CD4-positive, alpha-beta T cell treated with Interleukin-1 beta for 1 hour (primary cell): Measurements from ENCODE around the gene UQCRC1.

Source experiments
- DNase-seq, 2 donors: peaks; one replicate each; pipeline ENCODE4 v3.0.0-alpha.2; 2020 to 2022

Gene UQCRC1

DNA sequence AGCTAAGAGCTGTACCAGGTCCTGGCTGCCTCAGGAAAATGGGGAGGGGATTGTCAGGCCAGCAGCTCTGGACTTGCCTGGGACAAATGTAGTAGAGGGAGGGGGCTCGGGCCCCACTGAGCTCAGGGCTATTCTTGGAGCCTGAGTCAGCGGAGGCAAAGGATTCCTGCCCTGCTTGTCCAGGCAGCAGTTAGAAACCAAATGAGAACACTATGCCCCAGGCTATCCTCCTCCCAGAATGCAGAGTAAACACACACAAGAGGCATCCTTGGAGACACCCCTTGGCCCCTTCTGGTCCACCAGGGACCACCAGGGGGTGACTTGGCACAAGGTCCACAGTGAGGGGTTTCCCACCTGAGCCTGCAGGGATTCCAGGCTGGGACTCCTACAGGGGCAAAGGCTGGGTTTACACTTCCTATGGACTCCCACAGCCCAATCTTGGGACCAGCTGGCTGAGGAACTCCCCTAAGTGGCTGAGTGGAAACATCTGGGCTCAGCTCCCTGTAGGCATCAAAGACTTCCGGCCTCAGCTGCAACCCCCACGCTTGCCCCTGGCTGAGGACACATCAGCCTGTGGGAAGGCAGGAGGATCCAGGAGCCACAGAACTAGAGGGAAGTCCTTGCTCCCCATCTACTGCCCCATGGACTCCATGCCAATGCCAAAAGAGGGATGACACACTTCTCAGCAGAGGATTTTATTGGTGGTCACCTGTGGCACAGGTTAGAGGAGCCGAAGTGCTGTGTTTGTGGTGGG lies 10.9 kb downstream of the UQCRC1 start:
- DNase-seq = no peak

DNA sequence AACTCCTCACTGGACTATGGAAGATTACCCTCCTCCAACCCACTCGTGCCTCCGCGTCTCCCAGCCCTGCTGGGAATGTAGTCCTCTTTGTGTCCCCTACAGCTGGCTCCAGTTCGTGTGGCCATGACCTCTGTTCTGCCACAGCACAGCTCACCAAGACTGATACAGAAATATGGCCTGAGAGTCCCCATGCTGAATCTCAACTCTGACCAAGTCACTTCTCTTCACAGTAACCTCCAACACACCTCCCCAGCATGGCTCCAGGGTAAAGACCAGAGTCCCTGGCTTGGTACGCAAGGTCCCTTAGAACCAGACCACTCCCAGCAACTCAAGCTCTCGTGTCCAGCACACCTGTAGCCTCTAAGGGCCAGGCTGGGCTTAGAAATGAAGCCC lies 12.0 kb downstream of the UQCRC1 start:
- DNase-seq = no peak

DNA sequence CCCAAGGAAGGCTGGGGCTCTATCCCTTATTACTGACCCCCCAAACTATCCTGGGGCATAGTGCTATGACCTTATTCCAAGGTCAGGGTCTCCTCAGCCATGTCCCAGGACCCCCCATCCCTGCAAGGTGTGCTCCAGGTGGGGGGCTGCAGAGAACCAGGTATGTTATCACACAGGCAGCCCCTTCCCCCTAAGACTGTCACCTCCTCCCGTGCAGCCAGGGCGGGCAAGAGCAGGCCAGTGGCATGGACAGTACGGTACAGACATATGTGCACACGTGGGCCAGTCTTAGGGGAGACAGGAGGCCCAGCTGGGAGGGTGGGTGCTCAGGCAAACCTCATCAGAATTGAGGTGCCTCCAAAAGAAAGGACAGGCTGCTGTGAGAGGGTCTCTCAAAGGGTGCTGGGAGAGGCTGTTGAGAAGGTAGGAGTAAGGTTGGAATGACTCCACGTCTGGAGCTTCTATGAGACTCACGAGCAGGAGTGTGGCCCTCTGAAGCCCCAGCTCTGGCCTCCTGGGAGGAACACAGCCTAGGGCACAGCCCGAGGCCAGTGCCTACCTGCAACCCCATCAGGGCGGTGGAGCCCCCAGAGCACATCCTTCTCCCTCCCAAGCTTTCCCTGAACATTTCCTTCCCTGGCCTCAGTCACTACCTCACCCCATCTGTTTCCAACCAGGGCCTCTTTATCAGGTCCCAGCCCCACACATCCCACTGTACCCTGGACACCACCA lies 12.6 kb downstream of the UQCRC1 start:
- DNase-seq = no peak

DNA sequence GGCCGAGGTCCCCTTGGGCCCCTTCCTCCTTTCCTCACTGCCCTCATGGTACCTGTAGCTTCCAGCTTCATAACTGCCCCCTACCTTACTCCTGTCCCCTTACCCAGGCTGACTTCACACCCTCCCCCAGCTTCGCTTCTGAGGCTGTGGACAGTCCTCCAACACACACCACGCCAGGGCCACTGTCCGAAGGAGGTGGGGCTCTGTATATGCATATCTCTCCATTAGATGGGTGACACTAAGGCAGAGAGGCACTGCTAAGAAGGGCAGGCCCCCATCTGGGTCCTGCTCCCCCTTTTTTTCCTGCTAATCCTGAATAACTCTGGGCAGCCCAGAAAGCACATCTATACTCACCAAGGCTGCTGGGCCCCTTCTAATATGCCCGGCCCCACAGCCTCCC lies 13.3 kb downstream of the UQCRC1 start:
- no peak for DNase-seq

DNA sequence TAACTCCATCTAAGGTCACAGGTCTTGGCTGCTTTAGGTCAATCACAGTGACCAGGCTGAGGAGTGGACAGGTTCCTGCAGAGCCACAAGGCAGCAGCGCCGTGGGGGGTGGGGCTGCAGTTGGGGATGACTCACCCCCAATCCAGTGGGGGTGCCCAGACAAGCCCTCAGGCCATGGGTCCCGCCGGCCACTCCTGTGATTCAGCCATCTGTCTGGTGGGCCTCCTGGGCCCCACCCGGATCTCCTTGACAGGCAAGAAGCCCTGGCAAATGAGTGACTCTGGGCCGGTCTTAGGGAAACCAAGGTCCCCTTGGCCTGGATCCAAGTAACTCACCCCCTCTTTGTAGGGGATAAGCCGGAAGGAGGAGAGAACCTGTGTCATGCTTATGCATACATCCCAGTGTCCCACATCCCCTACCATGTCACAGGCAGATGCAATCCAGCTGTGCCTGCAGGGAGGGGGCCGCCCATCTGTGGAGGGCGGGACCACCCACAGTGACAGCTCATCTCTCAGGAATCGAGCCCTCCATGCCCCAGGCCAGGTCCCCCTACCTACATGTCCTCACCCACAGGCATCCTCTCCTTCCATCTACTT lies 13.8 kb downstream of the UQCRC1 start:
- DNase-seq = peak in 1 of 2 donors; percentile 22

DNA sequence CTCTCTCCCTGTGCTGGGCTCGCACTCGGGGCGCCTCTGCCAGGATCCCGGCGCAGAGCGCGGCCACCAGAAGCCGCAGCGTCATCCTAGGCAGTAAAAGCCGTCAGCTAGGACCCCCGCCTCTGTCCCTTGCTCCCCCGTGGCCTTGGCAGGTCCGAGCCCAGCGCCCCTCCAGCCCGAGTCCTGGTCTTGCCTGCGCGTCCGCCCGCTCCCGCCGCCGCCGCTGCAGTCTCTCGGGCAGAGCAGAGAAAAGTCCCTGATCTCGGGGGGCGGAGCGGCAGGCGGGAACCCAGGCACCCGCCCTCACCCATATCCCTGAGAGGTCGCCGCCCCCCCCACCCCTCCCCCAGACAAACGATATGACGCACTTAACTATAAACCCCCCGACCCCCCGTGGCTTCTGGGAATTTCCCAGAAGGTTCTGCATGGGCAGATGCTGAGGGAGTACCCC lies 14.3 kb downstream of the UQCRC1 start, which contains the start of gene COL7A1:
COL7A1 (minus strand) TSS at position 255 of the 451 bp plus-strand sequence; CDS start at position 85, 170 bp downstream.
- no peak for DNase-seq

DNA sequence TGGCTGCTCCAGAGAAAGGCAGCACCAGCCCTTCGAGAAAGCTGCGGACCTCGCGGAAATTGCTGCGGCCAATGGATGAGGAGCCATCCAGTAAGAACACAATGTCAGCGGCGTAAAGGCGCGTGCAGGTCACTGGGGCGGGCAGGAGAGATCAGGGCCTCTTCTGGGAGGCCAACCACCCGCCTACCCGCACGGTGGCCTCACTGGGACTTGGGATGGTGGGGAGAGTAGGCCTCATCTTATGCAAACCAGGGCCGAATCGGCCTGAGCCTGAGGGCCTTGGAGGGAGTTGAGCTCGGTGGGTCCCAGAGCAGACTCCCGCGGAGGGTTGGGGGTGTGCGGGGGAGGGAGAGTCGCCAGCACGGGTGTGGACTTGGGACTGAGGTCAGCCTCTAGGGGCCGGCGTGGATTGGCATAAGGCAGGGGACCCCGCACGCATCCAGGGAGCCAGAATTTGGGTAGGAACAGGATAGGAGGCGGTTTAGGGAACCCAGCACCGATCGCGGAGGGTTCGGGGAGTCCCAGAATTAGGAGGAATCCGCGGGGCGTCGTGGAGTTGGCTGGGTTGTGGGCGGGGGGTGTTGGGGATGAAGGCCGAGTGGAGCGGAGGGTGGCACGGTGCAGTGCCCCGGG lies 14.9 kb downstream of the UQCRC1 start:
- DNase-seq = no peak

DNA sequence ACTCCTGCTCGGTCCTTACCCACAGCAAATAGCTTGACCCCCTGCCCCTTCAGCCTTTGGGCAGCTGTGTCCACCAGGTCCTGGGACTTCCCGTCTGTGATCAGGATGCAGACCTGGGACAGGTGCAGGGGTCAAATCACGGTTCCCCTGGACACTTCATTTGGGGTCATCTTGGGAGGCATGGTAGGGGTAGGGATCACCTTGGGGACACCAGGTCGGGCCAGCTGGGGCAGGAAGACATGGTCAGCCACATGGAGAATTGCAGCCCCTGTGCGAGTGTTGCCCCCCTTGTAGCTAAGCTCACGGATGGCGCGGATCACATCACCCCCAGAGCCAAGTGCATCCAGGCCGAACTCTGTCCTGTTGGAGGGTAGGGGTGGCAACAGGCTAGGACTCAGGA lies 16.1 kb downstream of the UQCRC1 start:
- no peak for DNase-seq

DNA sequence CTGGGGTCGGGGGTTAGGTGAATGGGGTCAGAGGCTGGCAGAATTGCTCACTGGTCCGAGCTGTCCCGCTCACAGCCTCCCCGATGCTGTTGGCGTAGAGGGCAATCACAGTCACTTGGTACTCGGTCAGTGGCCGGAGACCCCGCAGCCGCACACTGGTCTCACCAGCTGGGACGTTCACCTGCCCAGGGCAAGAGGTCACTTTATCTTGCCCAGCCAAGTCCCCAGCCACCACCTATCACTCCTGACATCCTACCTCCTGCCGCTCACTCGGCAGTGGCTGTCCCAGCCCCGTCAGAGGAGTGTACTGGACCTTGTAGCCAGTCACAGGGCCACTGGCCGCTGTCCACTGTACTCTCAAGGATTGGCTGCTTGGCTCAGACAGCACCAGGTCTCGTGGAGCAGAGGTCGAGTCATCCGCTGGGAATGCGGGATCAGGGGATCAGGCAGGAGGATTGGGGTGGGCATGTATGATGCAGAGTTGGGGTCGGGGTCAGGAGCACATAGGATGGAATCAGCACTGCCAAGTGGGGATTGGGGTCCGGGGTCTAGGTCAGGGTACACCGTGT lies 16.8 kb downstream of the UQCRC1 start:
- DNase-seq = no peak

DNA sequence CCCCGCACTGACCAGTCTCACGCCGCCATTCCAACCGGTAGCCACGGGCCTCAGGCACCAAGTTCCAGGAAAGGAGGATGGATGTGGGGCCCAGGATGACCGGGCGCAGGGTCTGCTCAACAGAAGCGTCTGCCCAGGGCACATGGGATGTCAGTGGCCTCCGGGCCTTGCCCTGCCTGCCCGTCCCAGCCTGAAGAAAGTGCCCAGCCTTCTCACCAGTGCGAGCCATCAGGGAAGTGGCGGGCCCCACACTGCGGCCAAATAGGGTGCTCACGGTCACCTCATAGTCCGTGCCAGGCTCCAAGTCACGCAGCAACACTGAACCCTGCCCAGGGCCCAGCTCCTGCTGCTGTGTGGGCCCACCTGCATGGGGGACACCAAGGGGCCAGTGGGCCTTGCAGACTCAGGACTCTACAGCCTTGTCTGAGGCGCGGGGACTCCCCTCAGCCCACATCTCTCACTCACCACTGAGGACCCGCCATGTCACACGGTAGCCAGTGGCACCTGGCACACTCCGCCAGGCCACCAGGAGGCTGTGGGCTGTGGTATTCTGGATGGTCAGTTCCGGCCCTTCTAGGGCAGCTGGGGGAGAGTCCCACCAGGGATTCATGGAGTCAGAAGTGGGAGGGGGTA lies 17.4 kb downstream of the UQCRC1 start:
- DNase-seq = no peak

DNA sequence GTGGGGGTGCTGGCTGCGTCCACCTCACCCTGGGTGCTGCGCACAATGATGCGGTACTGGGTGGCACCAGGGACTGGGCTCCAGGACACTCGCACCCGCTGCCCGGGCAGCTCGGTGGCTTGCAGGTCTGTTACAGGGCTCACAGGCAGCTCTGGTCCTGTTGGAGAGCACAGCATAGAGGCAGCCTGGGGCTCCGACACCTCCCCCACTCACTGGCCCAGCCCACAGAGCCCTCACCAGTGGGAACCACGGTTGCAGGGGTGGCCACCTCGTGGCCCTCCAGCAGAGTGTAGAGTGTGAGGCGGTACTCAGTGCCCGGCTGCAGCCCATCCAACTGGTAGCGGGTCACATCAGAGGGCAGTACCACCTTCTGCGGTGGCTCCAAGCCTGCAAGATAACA lies 18.0 kb downstream of the UQCRC1 start:
- DNase-seq = no peak

DNA sequence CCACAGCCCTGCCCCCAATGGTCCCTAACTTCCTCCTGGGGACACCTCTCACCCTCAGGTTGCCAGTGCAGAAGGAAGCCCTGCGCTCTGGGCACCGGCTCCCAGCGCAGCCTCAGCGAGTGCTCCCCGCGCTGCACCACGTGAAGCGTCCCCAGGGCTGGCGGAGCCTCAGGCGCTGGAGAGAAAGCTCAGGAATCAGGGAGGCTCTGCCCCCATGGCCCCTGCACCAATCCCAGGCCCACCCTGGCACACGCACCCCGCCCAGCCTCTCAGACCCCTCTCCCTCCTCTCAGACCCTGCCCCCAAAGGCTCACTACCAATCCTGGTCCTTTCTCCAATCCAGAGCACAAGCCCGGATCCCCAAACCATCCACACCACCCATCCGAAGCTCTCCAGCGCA lies 21.2 kb downstream of the UQCRC1 start:
- DNase-seq = no peak

DNA sequence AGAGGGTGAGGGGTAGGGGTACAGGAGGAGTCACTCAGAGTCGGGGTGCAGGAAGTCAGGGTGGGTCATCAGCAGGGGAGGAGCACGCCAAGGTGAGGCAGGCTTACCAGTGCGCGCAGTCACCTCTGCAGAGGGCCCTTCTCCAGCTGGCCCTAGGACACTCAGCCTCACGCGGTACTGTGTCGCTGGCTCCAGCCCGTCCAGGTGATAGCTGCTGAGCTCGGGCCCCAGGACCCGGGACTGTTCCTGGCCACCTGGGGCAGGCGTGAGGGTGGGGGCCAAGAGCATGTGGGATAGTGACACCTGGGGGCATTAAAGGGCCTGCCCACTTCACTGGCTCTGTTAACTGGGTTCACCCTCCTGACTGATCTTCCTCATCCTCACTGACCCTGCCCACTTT lies 21.8 kb downstream of the UQCRC1 start:
- DNase-seq = no peak

DNA sequence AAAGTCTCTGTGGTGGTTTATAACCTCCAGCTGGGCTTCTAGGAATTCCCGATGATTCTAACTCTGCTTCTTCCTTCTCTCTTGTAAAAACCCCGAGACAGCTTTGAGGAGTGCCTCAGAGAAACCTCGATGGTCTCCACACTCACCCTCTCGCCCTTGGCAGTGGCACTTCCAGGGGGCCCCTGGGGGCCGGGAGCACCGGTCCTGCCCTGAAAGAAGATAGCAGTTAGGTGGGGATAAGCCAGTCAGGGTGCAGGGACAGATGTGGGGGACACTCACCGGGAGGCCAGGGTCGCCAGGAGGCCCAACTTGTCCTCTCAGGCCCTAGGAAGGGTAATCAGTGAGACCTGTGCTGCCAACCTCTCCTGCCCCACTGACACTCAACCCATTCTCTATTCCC lies 24.0 kb downstream of the UQCRC1 start:
- no peak for DNase-seq

DNA sequence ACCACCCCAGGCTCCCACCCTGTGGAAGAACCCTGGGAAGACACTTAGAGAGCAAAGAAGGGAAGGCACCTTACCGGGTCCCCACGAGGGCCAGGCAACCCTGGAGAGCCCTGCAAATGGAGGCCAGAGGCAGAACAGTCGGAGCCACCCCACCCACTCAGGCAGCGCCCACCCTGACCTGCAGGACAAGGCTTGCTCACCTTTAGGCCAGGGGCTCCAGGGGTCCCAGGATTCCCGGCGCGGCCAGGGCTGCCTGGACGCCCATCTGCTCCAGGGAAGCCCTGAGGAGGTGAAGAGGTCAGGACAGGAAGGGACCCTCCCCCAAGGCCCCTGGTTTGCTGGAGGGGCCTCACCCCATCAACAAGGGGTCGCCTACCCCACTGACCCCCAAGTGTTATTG lies 24.6 kb downstream of the UQCRC1 start:
- no peak for DNase-seq

DNA sequence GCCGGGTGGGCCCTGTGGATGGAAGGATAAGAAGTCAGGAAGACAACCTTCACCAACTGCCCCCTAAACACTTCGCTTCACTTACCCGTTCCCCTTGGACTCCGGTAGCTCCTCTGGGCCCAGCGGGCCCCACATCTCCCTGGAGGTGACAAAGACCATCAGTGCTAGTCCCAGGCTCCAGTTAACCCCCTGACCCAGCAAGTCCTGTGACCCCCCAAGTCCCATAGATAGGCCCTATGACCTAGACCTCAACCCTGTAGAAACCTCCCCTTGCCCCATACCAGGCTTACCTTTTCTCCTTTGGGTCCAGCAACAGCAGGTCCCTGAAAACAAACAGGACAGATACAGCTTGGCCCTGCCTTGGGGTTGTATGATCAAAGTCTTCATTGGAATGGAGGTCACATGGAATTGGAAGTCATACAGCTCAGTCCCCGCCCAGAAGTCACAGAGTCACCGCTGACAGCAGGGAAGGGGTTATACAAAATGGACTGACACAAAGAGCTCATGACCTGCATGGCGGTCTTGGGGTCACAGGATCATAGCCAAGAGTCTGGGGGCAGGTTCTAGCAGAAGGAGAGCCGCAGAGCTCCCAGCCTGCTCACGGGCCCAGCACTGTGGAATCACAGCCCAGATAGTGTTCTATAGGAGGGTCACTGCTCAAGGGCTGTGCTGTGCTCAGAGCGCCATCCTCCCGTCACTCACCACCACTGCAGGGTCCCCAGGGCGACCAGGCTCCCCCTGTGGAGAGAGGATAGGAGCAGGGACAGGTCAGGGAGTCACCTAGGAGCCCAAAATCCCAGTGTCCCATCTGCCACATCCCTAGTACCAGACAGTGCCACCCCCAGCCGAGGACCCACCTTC lies 27.6 kb downstream of the UQCRC1 start:
- no peak for DNase-seq

DNA sequence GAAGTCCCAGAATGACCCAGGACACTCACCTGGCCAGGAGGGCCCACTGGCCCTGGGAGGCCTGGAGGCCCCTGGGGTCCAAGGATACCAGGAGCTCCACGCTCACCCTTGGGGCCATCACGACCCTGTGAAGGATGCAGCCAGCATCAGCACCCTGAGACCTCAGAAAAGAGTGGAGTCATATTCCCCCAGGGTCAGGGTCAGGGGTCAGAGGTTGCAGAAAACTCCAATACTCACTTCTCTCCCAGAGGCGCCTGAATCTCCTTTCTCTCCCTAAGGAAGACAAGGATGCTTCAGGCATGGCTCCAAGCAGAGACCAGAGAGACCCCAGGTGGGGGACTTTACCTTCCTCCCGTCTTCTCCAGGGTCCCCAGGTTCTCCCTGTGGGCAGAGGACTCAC lies 32.8 kb downstream of the UQCRC1 start:
- no peak for DNase-seq

DNA sequence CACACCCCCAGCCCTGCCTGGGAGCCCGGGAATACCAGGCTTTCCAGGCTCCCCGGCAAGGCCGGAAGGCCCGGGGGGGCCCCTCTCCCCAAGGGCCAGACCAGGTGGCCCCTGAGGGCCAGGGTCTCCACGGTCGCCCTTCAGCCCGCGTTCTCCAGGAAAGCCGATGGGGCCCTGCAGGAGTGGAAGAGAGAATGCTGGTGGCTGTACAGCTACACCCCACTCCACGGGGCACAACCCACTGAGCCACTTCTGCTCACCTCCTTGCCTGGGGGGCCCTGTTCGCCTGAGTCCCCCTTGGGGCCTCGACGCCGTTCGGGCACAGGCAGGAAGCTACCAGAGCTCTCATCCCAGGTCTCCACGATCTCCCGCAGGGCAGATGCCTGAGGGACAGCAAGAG lies 34.1 kb downstream of the UQCRC1 start:
- no peak for DNase-seq

DNA sequence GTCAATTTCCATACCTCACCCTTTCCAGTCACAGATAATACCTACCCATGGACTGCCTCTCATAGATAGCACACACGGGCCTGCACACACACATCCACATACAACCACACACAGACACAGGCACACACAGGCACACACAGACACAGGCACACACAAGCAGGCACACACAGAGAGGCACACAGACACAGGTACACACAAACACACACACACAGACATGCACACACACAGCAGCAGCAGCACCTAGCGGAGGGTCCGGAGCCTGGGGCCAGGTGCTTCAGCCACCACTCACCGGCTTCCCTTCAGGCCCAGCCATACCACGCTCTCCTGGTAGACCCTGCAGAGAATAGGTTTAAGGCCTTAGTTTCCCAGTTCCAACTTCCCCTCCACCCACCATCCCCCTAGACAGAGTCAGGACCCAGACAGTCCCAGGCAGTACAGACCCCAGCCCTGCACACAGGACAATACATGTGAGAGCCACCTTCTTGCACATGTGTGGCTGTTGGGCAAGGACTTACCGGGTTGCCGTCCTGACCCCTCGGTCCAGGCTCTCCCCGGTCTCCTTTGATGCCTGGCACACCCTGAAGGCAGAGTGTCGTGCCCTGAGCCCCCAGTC lies 35.4 kb downstream of the UQCRC1 start:
- DNase-seq = no peak

DNA sequence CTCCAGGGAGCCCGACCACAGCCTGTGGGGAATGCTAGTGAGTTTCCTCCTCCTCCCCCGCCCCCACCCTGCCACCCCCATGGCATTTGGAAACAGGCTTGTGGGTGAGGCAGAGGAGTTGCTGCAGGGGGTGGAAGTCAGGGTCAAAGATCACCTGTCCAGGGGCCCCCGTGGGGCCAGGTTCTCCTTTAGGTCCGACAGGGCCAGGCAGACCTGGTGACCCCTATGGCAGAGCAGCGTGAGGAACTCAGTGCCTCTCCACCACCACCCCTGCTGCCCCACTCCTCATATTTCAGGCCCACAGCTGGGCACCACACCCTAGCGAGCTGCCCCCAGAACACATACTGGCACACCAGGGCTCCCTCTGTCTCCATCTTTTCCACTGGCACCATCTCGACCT lies 36.9 kb downstream of the UQCRC1 start:
- no peak for DNase-seq

DNA sequence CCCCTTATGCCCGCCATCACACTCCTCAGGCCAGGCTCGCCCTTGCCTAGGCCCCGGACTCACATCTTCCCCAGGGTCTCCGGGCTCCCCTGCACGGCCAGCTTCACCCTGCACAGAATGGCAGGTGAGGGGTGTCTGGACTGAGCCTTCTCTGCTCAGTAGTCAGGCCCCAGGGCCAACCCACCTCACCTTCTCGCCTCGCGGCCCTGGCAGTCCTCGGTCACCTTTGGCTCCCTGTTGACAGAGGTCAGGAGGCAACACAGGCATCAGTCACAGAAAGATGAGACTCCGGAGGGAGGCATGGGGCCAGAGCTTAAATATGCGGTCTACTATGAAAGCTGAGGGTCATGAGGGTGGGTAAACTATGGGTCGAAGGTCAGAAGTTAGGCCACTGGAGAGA lies 37.5 kb downstream of the UQCRC1 start:
- DNase-seq = no peak
